A549 (cell line): ENCODE data around the gene TBC1D12. TPM values are rescaled to one million over a fixed set of nuclear protein-coding genes. Genes with fewer than 3 reads are reported as not detected.
"Not testable (repeated sequence)": the region's sequence is repeated elsewhere in the genome, so short reads cannot be mapped to it uniquely, and the experiment has no call there.

ENCODE experiments used
- ATAC-seq, 2 experiments: fragments of 200-7000 bp in 1 of 2; fragments of >200 bp in 1 of 2; cut with Nextera tagmentation in 1 of 2; cut with Tn5 transposase in 1 of 2; 3 replicates each; pipeline versions ENCODE4 v1.8.0 to v1.9.1; 2018 to 2020; ENCODE audit warnings: mild to moderate bottlenecking in 1 of 2, moderate library complexity in 1 of 2
- CTCF ChIA-PET: fragments of 300-600 bp; sonication (Branson Sonifier 250); formaldehyde crosslinking; extraction: SDS; loops from one replicate; lab custom pipeline; 2021; ENCODE audit warnings: antibody characterized with exemption, inconsistent platforms; lab: Yijun Ruan, JAX
- POLR2A ChIA-PET: fragments of 350-600 bp; formaldehyde crosslinking; extraction: SDS; loops from one replicate; lab custom pipeline; 2021; ENCODE audit warnings: antibody characterized with exemption, inconsistent platforms; lab: Yijun Ruan, JAX
- DNase-seq, 2 experiments: peaks; one replicate each; pipeline versions ENCODE4 v3.0.0 to v3.0.0-alpha.2; 2011 to 2016; ENCODE audit warnings: low read depth in 1 of 2, low spot score in 1 of 2
- FAIRE-seq: peaks from 2 replicates; lab custom pipeline; 2011; peaks lifted over from hg19 to GRCh38; lab: Jason Lieb, UNC
- H3K27ac ChIP-seq, 2 experiments: fragments of >200 bp; sonication (Bioruptor Twin); formaldehyde crosslinking; 3 replicates each; pipeline ENCODE4 v1.5.1; 2016 to 2017
- H3K4me1 ChIP-seq: fragments of >200 bp; sonication (Bioruptor Twin); formaldehyde crosslinking; 3 replicates; pipeline ENCODE4 v1.6.1; 2016
- H3K4me2 ChIP-seq: fragments of >200 bp; sonication (Bioruptor Twin); formaldehyde crosslinking; 3 replicates; pipeline ENCODE4 v1.6.1; 2016
- H3K4me3 ChIP-seq: fragments of >200 bp; sonication (Bioruptor Twin); formaldehyde crosslinking; 3 replicates; pipeline ENCODE4 v1.5.1; 2016
- H3K9me3 ChIP-seq: fragments of >200 bp; sonication (Bioruptor Twin); formaldehyde crosslinking; 3 replicates; pipeline ENCODE4 v1.6.1; 2016
- ATOH8 ChIP-seq: fragments of 250-450 bp; sonication (Bioruptor Pico); IDR thresholded peaks from 2 replicates; pipeline ENCODE4 v1.5.0; 2020; ENCODE audit warnings: low read depth, mild to moderate bottlenecking, moderate library complexity
- BCL3 ChIP-seq: fragments of >200 bp; sonication (Bioruptor Twin); formaldehyde crosslinking; IDR thresholded peaks from 3 replicates; pipeline ENCODE4 v1.6.1; 2016
- CBX2 ChIP-seq: fragments of 200-600 bp; sonication (generic); IDR thresholded peaks from 2 replicates; pipeline ENCODE4 v1.6.1; 2016; ENCODE audit warnings: low read depth, mild to moderate bottlenecking, borderline replicate concordance
- CHD2 ChIP-seq: fragments of 150-350 bp; IDR thresholded peaks from 2 replicates; pipeline ENCODE4 v1.6.1; 2014; ENCODE audit warnings: low read length; ENCODE audit not compliant: partially characterized antibody
- E2F6 ChIP-seq: IDR thresholded peaks from 2 replicates; pipeline ENCODE4 v1.6.1; 2012; ENCODE audit warnings: low read depth, borderline replicate concordance
- EHMT2 ChIP-seq: fragments of 200-600 bp; sonication (generic); IDR thresholded peaks from 2 replicates; pipeline ENCODE4 v1.6.1; 2016; ENCODE audit warnings: antibody characterized with exemption, low read depth, mild to moderate bottlenecking, moderate library complexity
- ELK1 ChIP-seq: fragments of 150-350 bp; IDR thresholded peaks from 2 replicates; pipeline ENCODE4 v1.6.1; 2014; ENCODE audit warnings: low read depth, mild to moderate bottlenecking, low read length
- FOXS1 ChIP-seq: fragments of 250-450 bp; sonication (Bioruptor Pico); IDR thresholded peaks from 2 replicates; pipeline ENCODE4 v1.5.0; 2020; ENCODE audit warnings: mild to moderate bottlenecking, moderate library complexity
- GATA3 ChIP-seq: IDR thresholded peaks from 2 replicates; pipeline ENCODE4 v1.6.1; 2012; ENCODE audit warnings: borderline replicate concordance
- JUN ChIP-seq, 2 experiments: fragments of >200 bp; sonication (Bioruptor Twin); formaldehyde crosslinking; IDR thresholded peaks; 2 replicates in 1 of 2; 3 replicates in 1 of 2; pipeline ENCODE4 v1.6.1; 2016 to 2017
- KDM5A ChIP-seq: fragments of 200-600 bp; sonication (generic); IDR thresholded peaks from 2 replicates; pipeline ENCODE4 v1.6.1; 2016; ENCODE audit warnings: antibody characterized with exemption, mild to moderate bottlenecking
- MAFK ChIP-seq: fragments of 450-650 bp; IDR thresholded peaks from 2 replicates; pipeline ENCODE4 v1.6.1; 2014; ENCODE audit not compliant: partially characterized antibody
- PHF8 ChIP-seq: fragments of 200-600 bp; sonication (generic); IDR thresholded peaks from 2 replicates; pipeline ENCODE4 v1.6.1; 2016; ENCODE audit warnings: low read depth, mild to moderate bottlenecking, antibody characterized with exemption, moderate library complexity, borderline replicate concordance
- POLR2A ChIP-seq: IDR thresholded peaks from 2 replicates; pipeline ENCODE4 v1.6.1; 2012; ENCODE audit warnings: mild to moderate bottlenecking, low read length
- RCOR1 ChIP-seq: fragments of 150-350 bp; IDR thresholded peaks from 2 replicates; pipeline ENCODE4 v1.6.1; 2014; ENCODE audit warnings: antibody characterized with exemption, low read length, low read depth
- REST ChIP-seq: fragments of 200-600 bp; sonication (generic); IDR thresholded peaks from 2 replicates; pipeline ENCODE4 v1.6.1; 2016; ENCODE audit warnings: antibody characterized with exemption, mild to moderate bottlenecking, moderate library complexity
- ZSCAN20 ChIP-seq: fragments of 250-450 bp; sonication (Bioruptor Pico); IDR thresholded peaks from 2 replicates; pipeline ENCODE4 v1.8.0; 2022; ENCODE audit warnings: mild to moderate bottlenecking, moderate library complexity
- WGBS: methylation state at CpG from one replicate; pipeline ENCODE4 v1.1.6; 2017; ENCODE audit errors: missing lambda C conversion rate; 5-methylcytosine and 5-hydroxymethylcytosine counted together
- polyA plus RNA-seq, 4 experiments: library from polyadenylated mRNA; depleted of rRNA in 3 of 4; stranded (reverse); fragments of >200 nt; fragmentation: RNase III in 1 of 4; extraction: RNeasy Plus Mini Kit Qiagen cat#74134 plus additional on column Dnase treatment in 1 of 4; gene quantifications; 2 replicates in 3 of 4; 3 replicates in 1 of 4; pipeline ENCODE4 v1.2.3, GENCODE V29; 2011 to 2017

The TBC1D12 gene
- polyA plus RNA-seq, 2 of the 4 experiments (the other 2 are of a cell fraction), result 4.4 to 5.7 TPM

GRCh38 chr10:94524711-94525110 lies 122.4 kb downstream of the TBC1D12 start (continued):
- TF ChIP-seq EHMT2 (no peak), CBX2 (no peak), ATOH8 (CRISPR knock-in tag) (no peak), BCL3 (no peak)
- TF ChIP-seq, all 56 proteins: peak for 0

GRCh38 chr10:94531550-94531949 lies 129.2 kb downstream of the TBC1D12 start:
- POLR2A ChIA-PET, H3K9me3 ChIP-seq, H3K27ac ChIP-seq, CTCF ChIA-PET, DNase-seq, ATAC-seq, FAIRE-seq, H3K4me3 ChIP-seq, H3K4me2 ChIP-seq, H3K4me1 ChIP-seq: not testable (repeated sequence)

- Histone ChIP-seq H3K4me2 (no peak overlapping the region), H3K4me1 (no peaks in the 10 kb centered on the region), H3K4me3 (no peak overlapping the region), H3K9me3 (no peaks in the 10 kb centered on the region), H3K27ac (no peak overlapping the region)
- ChIA-PET POLR2A (no interaction called here), CTCF (no interaction called here)
- no peak for ATAC-seq
- WGBS, result 86% methylated on average over 1 of the region's 1 CpG
- FAIRE-seq, result no peak
- no peak for DNase-seq
- TF ChIP-seq EHMT2, result no peak
- peak; percentile 83 for TF ChIP-seq MAFK
- no peak for TF ChIP-seq ELK1
- TF ChIP-seq ZSCAN20 (CRISPR knock-in tag), result no peak
These were observed 130.7 kb downstream of the TBC1D12 start for GRCh38 chr10:94533027-94533426.

GRCh38 chr10:94542282-94542681 lies 139.9 kb downstream of the TBC1D12 start:
- POLR2A ChIA-PET, H3K4me2 ChIP-seq: not testable (repeated sequence)
- 76% methylated on average over 2 of the region's 2 CpGs for WGBS

GRCh38 chr10:94545391-94546048 lies 143.2 kb downstream of the TBC1D12 start, which contains the start of gene HELLS:
HELLS (plus strand) TSS chr10:94545788; CDS start chr10:94545922, 134 bp downstream.
- ChIA-PET POLR2A (no interaction called here), CTCF (interaction anchor here (0.6 to 1.5 kb wide), 4 partner anchors 8 to 112 kb away, joined by 3 to 5 read pairs (median 4); no protein-coding TSS in a partner anchor)
- under 1% methylated on average over 36 of the region's 48 CpGs for WGBS
- FAIRE-seq (no peak), DNase-seq (peak; percentile 90 to 92), ATAC-seq (peak; percentile 89 to 91)
- H3K9me3 ChIP-seq, result no peaks in the 10 kb centered on the region
- peak within 1 kb of the TSS; percentile 78 to 87 for H3K27ac ChIP-seq
- peak within 1 kb of the TSS; percentile 79 for H3K4me3 ChIP-seq
- H3K4me2 ChIP-seq, result peak within 1 kb of the TSS; percentile 82
- peaks cover 22% of the 10 kb centered on the region for H3K4me1 ChIP-seq
- TF ChIP-seq JUN (IDR thresholded peaks at IDR 0.05) (peak; percentile 64 to 87; a peak in 4 of 5 replicates), REST (peak; percentile 44; the same call in 1 of the 2 replicates), POLR2A (peak; percentile 48), RCOR1 (no peak), GATA3 (peak; percentile 41; the same call in 1 of the 2 replicates), CHD2 (peak; percentile 81), FOXS1 (CRISPR knock-in tag) (no peak), BCL3 (peak; percentile 75; the same call in 1 of the 3 replicates), E2F6 (peak; percentile 55; the same call in 1 of the 2 replicates), KDM5A (peak; percentile 87), PHF8 (peak; percentile 76)

More at GRCh38 chr10:94542282-94542681, 139.9 kb downstream of the TBC1D12 start:
- H3K4me1 ChIP-seq, result peaks cover 14% of the 10 kb centered on the region
- H3K4me3 ChIP-seq, FAIRE-seq, CTCF ChIA-PET, ATAC-seq, H3K27ac ChIP-seq, H3K9me3 ChIP-seq, DNase-seq: not testable (repeated sequence)
